HG03442 (cell line): ENCODE data around the gene MISP3.

Source experiments
- ATAC-seq: cut with Tn5 transposase; IDR thresholded peaks from one replicate; pipeline ENCODE4 v1.9.1; 2021; ENCODE audit warnings: mild to moderate bottlenecking, moderate library complexity; ENCODE audit not compliant: unreplicated experiment

Gene MISP3

DNA sequence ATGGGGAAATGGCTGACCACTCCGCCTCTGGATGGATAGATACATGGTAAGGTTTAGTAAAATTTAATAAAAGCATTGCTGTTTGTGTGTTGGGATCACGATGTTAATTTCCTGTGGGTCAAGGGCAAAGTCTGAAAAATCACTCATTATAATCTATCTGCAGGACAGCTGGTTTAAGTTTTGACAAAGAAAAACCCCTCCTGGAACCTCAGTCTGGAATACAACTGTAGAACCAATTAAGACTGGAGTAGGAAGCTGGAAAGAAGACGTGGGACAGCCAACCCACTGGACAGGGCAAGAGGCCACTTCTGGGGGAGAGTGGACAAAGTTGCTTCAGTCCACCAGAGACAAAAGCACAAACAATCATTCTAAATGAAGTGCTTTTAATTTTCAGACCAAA is 46.6 kb downstream of the MISP3 start:
- ATAC-seq = no peak

DNA sequence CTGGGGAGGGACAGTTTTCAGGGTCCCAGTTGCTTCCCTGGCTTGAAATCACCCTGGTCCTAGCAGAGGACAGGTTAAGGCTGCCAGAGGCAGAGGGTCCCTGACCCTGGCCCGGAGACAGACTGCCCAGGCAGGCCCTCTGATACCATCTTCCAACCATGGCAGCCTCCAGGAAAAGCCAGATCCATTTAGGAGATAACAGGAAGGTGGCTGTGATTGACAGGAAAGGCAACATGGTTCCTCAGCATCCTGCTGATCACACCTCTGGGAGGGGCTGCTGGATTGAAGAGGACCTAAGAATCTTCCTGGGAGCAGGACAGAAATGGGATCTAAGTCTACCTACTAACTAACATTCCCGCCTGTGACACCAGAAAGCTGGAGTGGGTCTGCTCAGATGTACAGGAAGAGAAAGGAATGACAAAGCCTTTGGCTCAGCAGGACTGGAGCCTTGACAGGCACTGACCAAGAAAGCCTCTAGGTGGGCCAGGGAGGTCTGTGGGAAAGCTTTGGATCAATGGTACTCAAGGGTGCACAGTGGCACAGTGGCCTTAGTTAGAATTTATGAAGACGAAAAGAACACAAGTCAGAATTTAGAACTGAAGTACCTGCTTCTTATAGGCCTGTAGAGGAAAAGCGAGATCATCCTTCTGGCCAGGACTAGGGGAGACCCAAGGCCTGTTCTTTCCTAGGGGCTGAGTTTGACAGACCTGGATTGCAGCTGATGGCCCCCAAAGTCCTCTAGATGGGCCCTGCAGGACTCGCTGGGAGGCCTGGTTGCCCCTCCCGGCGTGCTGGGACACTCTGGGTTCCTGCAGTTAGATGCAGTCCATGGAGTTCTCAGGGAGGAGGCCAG is 47.3 kb downstream of the MISP3 start:
- ATAC-seq = no peak

DNA sequence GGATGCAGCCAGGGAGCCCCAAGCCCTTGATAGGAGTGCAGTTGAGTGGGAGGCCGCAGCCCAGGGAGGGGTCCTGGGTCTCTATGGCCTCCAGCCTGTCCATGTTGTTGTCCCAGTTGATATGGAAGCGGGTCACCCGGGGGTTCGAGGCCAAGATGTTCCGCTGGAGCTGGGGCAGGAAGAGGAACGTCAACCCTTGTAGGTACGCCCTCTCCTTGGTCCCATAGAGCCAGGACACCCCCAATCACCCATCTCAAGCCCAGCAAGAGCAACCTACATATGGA is 47.9 kb downstream of the MISP3 start:
- no peak for ATAC-seq

GRCh38 chr19:14122924-14123323 is 50.3 kb downstream of the MISP3 start:
- ATAC-seq = no peak
